HG03139 (cell line): Measurements from ENCODE around the gene SLC24A3.

ENCODE experiments used
- ATAC-seq: cut with Tn5 transposase; IDR thresholded peaks from one replicate; pipeline ENCODE4 v1.9.1; 2021; ENCODE audit not compliant: unreplicated experiment

The SLC24A3 gene

GRCh38 chr20:19336631-19337030, 124.2 kb downstream of the SLC24A3 start:
- no peak for ATAC-seq

GRCh38 chr20:19338380-19338779, 125.9 kb downstream of the SLC24A3 start:
- ATAC-seq: no peak

GRCh38 chr20:19338960-19339359, 126.5 kb downstream of the SLC24A3 start:
- no peak for ATAC-seq

GRCh38 chr20:19341348-19342053, 129.1 kb downstream of the SLC24A3 start:
- ATAC-seq: no peak

- ATAC-seq: no peak
Measured at GRCh38 chr20:19344341-19344740, 131.9 kb downstream of the SLC24A3 start.

GRCh38 chr20:19347943-19348456, 135.6 kb downstream of the SLC24A3 start:
- no peak for ATAC-seq

- no peak for ATAC-seq
Measured at GRCh38 chr20:19348582-19348981, 136.1 kb downstream of the SLC24A3 start.

- ATAC-seq: no peak
Measured at GRCh38 chr20:19349879-19350278, 137.4 kb downstream of the SLC24A3 start.

GRCh38 chr20:19351542-19351941, 139.1 kb downstream of the SLC24A3 start:
- no peak for ATAC-seq

GRCh38 chr20:19354950-19355349, 142.5 kb downstream of the SLC24A3 start:
- no peak for ATAC-seq

- no peak for ATAC-seq
Measured at GRCh38 chr20:19361790-19362189, 149.3 kb downstream of the SLC24A3 start.

- ATAC-seq: no peak
Measured at GRCh38 chr20:19363476-19363875, 151.0 kb downstream of the SLC24A3 start.

GRCh38 chr20:19367591-19367990, 155.1 kb downstream of the SLC24A3 start:
- no peak for ATAC-seq

GRCh38 chr20:19368351-19368750, 155.9 kb downstream of the SLC24A3 start:
- no peak for ATAC-seq

- no peak for ATAC-seq
Measured at GRCh38 chr20:19370076-19371075, 157.9 kb downstream of the SLC24A3 start.

GRCh38 chr20:19371112-19371511, 158.7 kb downstream of the SLC24A3 start:
- ATAC-seq: no peak

- no peak for ATAC-seq
Measured at GRCh38 chr20:19374216-19374615, 161.8 kb downstream of the SLC24A3 start.

- no peak for ATAC-seq
Measured at GRCh38 chr20:19375395-19375794, 163.0 kb downstream of the SLC24A3 start.

- no peak for ATAC-seq
Measured at GRCh38 chr20:19375801-19376200, 163.4 kb downstream of the SLC24A3 start.

- no peak for ATAC-seq
Measured at GRCh38 chr20:19376451-19377229, 164.2 kb downstream of the SLC24A3 start.

GRCh38 chr20:19378058-19378457, 165.6 kb downstream of the SLC24A3 start:
- no peak for ATAC-seq
